ENCODE results near the gene PADI3. TPM values are rescaled to one million over a fixed set of nuclear protein-coding genes. Genes with fewer than 3 reads are reported as not detected.

PADI3 gene
- total and polyA plus RNA-seq, 2 of the 8 experiments (the other 6 are each of a cell fraction or from before 2014, with no cell fraction given): 0.37 to 0.94 TPM

DNA sequence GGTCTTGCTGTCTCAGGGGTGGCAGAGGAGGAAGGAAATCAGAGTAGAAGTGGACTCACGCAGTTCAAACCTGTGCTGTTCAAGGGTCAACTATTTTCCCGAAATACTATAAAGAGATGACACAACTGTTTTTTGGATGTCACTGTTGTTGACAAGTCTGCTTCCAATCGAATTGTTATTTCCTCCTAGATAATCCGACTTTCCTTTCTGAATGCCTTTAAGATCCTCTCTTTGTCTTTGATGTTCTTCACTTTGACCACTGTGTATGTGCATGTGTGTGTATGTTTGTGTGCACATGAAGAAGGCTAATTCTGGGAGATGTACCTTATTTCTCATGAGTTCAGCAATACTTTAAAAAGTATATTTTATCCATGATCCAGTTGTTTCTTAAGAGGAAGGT, 80.7 kb downstream of the PADI3 start:
- H3K56ac ChIP-seq (replicated peaks; ENCODE audit: insufficient read length, low read depth, low read length): no peak overlapping the region
- CTCF ChIA-PET (ENCODE audit: partially characterized antibody): interaction anchor here (0.7 kb wide), 2 partner anchors 27 to 43 kb away, joined by 3 to 4 read pairs; partner anchors contain the start of gene PADI6
- no peak overlapping the region for H2BK20ac ChIP-seq (ENCODE audit: low read length)
- H3K4me2 ChIP-seq (ENCODE audit: insufficient read depth in 1 of 2, low read depth in 2 of 2, low read length in 2 of 2): no peak overlapping the region
- 83% methylated on average over 4 of the region's 4 CpGs; no CpG with 5 or more reads in 1 of the 2 experiments for WGBS, 2 experiments (ENCODE audit: extremely low coverage in 1 of 2, insufficient coverage in 1 of 2, insufficient read length in 1 of 2, insufficient replicate concordance in 2 of 2, low coverage in 1 of 2, low lambda C conversion rate in 2 of 2, missing lambda C conversion rate in 1 of 2)
- no peak for DNase-seq (ENCODE audit: low read depth in 1 of 2, low spot score in 2 of 2)
- no peak overlapping the region for H3K9ac ChIP-seq (replicated peaks in 1 of 4; ENCODE audit: extremely low read depth in 1 of 4, low read depth in 3 of 4, low read length in 3 of 4)
- no peak overlapping the region for H2BK12ac ChIP-seq (ENCODE audit: low read depth, low read length)
- H3K79me1 ChIP-seq (ENCODE audit: low read depth, low read length): no peaks in the 10 kb centered on the region
- no peaks in the 10 kb centered on the region; a peak in 3 of 7 replicates for H3K27me3 ChIP-seq (replicated peaks in 1 of 4; ENCODE audit: control insufficient read depth in 3 of 4, extremely low read depth in 1 of 4, insufficient read depth in 3 of 4, low read length in 3 of 4)
- H3K36me3 ChIP-seq (ENCODE audit: control insufficient read depth in 2 of 4, insufficient read depth in 4 of 4, low read length in 3 of 4): no peaks in the 10 kb centered on the region
- H3K4me3 ChIP-seq (ENCODE audit: extremely low read depth in 1 of 4, insufficient read depth in 2 of 4, low read depth in 3 of 4, low read length in 4 of 4): no peak overlapping the region
- H2AFZ ChIP-seq (ENCODE audit: low read length): no peak overlapping the region
- H2BK15ac ChIP-seq (ENCODE audit: low read length): no peak overlapping the region
- no peak overlapping the region for H4K91ac ChIP-seq (replicated peaks; ENCODE audit: insufficient read length, low read length)
- no peak overlapping the region for H4K5ac ChIP-seq (ENCODE audit: insufficient read length, low read depth, low read length)
- H4K20me1 ChIP-seq (replicated peaks in 1 of 2; ENCODE audit: control insufficient read depth in 1 of 2, insufficient read depth in 2 of 2, low read length in 2 of 2): no peaks in the 10 kb centered on the region
- H2BK120ac ChIP-seq (replicated peaks; ENCODE audit: low read depth, low read length): no peak overlapping the region
- H2AK5ac ChIP-seq (ENCODE audit: low read depth, low read length): no peak overlapping the region
- H3K18ac ChIP-seq (ENCODE audit: extremely low read depth, low read length): no peak overlapping the region
- no peak overlapping the region for H3K27ac ChIP-seq (ENCODE audit: low read depth, low read length)
- no peaks in the 10 kb centered on the region for H3K23me2 ChIP-seq (ENCODE audit: low read depth, low read length)
- no peak overlapping the region for H3K23ac ChIP-seq (ENCODE audit: insufficient read length)
- H4K8ac ChIP-seq (ENCODE audit: extremely low read depth, insufficient read depth, low read length): no peak overlapping the region
- H3K14ac ChIP-seq (ENCODE audit: insufficient read length): no peak overlapping the region
- no peaks in the 10 kb centered on the region for H3K4me1 ChIP-seq (replicated peaks in 1 of 4; ENCODE audit: control insufficient read depth in 3 of 4, insufficient read depth in 4 of 4, low read length in 3 of 4)
- POLR2A ChIA-PET (ENCODE audit: partially characterized antibody): interaction anchor here (0.5 kb wide), 1 partner anchor 17 kb away, joined by 3 read pairs; no protein-coding TSS in a partner anchor
- no peak overlapping the region for H3K4ac ChIP-seq (replicated peaks; ENCODE audit: insufficient read length, low read depth, low read length)
- H3K9me3 ChIP-seq (ENCODE audit: insufficient read depth in 2 of 2, low read depth in 1 of 2, low read length in 1 of 2): no peaks in the 10 kb centered on the region
- no peaks in the 10 kb centered on the region for H3K79me2 ChIP-seq (ENCODE audit: control insufficient read depth in 1 of 2, insufficient read depth in 2 of 2, low read length in 2 of 2)
- no peak overlapping the region for H2BK5ac ChIP-seq (ENCODE audit: low read depth, low read length)
- no peak for FAIRE-seq
- TF ChIP-seq BCL11A (IDR thresholded peaks at IDR 0.05; ENCODE audit: low read depth in 2 of 2, low read length in 2 of 2) (no peak), ASH2L (IDR thresholded peaks at IDR 0.05; ENCODE audit: low read length) (no peak), TCF12 (IDR thresholded peaks at IDR 0.05; ENCODE audit: low read depth, low read length) (no peak), ZNF274 (IDR thresholded peaks at IDR 0.05; ENCODE audit: borderline replicate concordance, extremely low read depth, low read length) (no peak), POLR2AphosphoS5 (IDR thresholded peaks at IDR 0.05; ENCODE audit: low read depth, low read length) (no peak), RBBP5 (IDR thresholded peaks at IDR 0.05; ENCODE audit: borderline replicate concordance, low read depth, low read length) (no peak), CBX5 (IDR thresholded peaks at IDR 0.05; ENCODE audit: low read depth, low read length) (no peak), GTF2F1 (IDR thresholded peaks at IDR 0.05; ENCODE audit: borderline replicate concordance, low read depth, low read length) (no peak), BRCA1 (IDR thresholded peaks at IDR 0.05; ENCODE audit: low read depth, low read length) (no peak), GABPA (IDR thresholded peaks at IDR 0.05; ENCODE audit: borderline replicate concordance, insufficient read depth, low read length) (no peak), EGR1 (IDR thresholded peaks at IDR 0.05; ENCODE audit: borderline replicate concordance, low read depth, low read length) (no peak), TEAD4 (IDR thresholded peaks at IDR 0.05; ENCODE audit: low read depth, low read length) (no peak), SRF (IDR thresholded peaks at IDR 0.05; ENCODE audit: low read depth, low read length) (no peak)
- TF ChIP-seq, protein P1, sequence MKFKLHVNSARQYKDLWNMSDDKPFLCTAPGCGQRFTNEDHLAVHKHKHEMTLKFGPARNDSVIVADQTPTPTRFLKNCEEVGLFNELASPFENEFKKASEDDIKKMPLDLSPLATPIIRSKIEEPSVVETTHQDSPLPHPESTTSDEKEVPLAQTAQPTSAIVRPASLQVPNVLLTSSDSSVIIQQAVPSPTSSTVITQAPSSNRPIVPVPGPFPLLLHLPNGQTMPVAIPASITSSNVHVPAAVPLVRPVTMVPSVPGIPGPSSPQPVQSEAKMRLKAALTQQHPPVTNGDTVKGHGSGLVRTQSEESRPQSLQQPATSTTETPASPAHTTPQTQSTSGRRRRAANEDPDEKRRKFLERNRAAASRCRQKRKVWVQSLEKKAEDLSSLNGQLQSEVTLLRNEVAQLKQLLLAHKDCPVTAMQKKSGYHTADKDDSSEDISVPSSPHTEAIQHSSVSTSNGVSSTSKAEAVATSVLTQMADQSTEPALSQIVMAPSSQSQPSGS (IDR thresholded peaks at IDR 0.05; ENCODE audit: low read length): no peak

Data from H1 (cell line).